Uterus (tissue), 4 donors: Measurements from ENCODE around the gene TNFRSF9. TPM values are rescaled to one million over a fixed set of nuclear protein-coding genes. Genes with fewer than 3 reads are reported as not detected.

Source experiments
- DNase-seq, 2 donors: peaks; one replicate each; pipeline ENCODE4 v3.0.0-alpha.2; 2019 to 2020
- H3K27ac ChIP-seq, 2 donors: fragments of 200-600 bp; sonication (generic); 1 replicate in 1 of 2; 2 replicates in 1 of 2; pipeline ENCODE4 v1.5.1; 2016 to 2018
- H3K27me3 ChIP-seq, 2 donors: fragments of 200-600 bp; sonication (generic); one replicate each; pipeline ENCODE4 v1.5.1; 2018 to 2019; ENCODE audit warnings: control low read depth in 1 of 2
- H3K36me3 ChIP-seq, 2 donors: fragments of 200-600 bp; sonication (generic); one replicate each; pipeline ENCODE4 v1.5.1; 2019; ENCODE audit warnings: control low read depth in 1 of 2
- H3K4me1 ChIP-seq, 2 donors: fragments of 200-600 bp; sonication (generic); one replicate each; pipeline ENCODE4 v1.5.1; 2018 to 2019; ENCODE audit warnings: control low read depth in 1 of 2
- H3K4me3 ChIP-seq, 2 donors: fragments of 200-600 bp; sonication (generic); 1 replicate in 1 of 2; 2 replicates in 1 of 2; pipeline ENCODE4 v1.5.1; 2018 to 2019; ENCODE audit warnings: mild to moderate bottlenecking in 1 of 2
- H3K9me3 ChIP-seq, 2 donors: fragments of 200-600 bp; sonication (generic); one replicate each; pipeline ENCODE4 v1.5.1; 2019; ENCODE audit warnings: control low read depth in 1 of 2
- POLR2A ChIP-seq, 2 donors: fragments of 450-650 bp; IDR thresholded peaks; one replicate each; pipeline ENCODE4 v1.6.1; 2016; ENCODE audit warnings: antibody characterized with exemption in 2 of 2, mild to moderate bottlenecking in 1 of 2, moderate library complexity in 1 of 2
- intact Hi-C: fragments of 100-400 bp; cut with DNase I; formaldehyde crosslinking; loops from one replicate; pipeline ENCODE4 v1.15.1; 2023; ENCODE audit warnings: low total_unique reads
- total RNA-seq, 4 donors: library from RNA; depleted of rRNA in 3 of 4; stranded (reverse); fragments of >200 nt in 3 of 4; gene quantifications; one replicate each; pipeline versions ENCODE4 v1.1.0 to v1.2.4, GENCODE V29; 2014 to 2023
- TF ChIP-seq, protein P1 (sequence below), 4 experiments: fragments of 200-600 bp in 2 of 4; fragments of 450-650 bp in 2 of 4; sonication (generic) in 2 of 4; IDR thresholded peaks; one replicate each; pipeline ENCODE4 v1.5.1; 2016 to 2019; ENCODE audit warnings: antibody characterized with exemption in 4 of 4, mild to moderate bottlenecking in 2 of 4, moderate library complexity in 1 of 4
- donor health status: DM: yes; HTN: yes; CAD: no.

TNFRSF9 gene
- total RNA-seq, 4 donors from 2014 or later: not detected

DNA sequence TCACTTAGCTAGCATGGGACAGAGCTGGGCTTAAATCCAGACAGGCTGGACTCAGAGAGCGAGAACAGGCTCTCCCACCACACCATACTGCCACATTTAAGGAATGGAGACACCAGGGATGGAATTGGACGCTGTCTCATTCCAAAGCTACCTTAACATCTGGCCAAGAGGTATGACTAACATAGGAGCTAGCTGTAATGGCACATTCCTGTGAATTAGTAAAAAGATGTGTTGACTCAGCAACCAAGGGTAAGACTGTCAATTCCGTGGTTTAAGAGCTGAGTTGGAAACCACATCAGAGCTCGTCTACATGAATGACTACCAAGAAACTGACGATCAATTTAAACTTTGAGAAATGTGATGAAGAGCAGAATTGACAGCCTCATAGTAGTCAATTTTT is 8.3 kb upstream of the TNFRSF9 start:
- intact Hi-C loops: no loop called here
- DNase-seq: no peak
- no peaks in the 10 kb centered on the region for H3K4me1 ChIP-seq
- no peaks in the 10 kb centered on the region for H3K9me3 ChIP-seq
- TF ChIP-seq, protein P1, sequence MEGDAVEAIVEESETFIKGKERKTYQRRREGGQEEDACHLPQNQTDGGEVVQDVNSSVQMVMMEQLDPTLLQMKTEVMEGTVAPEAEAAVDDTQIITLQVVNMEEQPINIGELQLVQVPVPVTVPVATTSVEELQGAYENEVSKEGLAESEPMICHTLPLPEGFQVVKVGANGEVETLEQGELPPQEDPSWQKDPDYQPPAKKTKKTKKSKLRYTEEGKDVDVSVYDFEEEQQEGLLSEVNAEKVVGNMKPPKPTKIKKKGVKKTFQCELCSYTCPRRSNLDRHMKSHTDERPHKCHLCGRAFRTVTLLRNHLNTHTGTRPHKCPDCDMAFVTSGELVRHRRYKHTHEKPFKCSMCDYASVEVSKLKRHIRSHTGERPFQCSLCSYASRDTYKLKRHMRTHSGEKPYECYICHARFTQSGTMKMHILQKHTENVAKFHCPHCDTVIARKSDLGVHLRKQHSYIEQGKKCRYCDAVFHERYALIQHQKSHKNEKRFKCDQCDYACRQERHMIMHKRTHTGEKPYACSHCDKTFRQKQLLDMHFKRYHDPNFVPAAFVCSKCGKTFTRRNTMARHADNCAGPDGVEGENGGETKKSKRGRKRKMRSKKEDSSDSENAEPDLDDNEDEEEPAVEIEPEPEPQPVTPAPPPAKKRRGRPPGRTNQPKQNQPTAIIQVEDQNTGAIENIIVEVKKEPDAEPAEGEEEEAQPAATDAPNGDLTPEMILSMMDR (IDR thresholded peaks at IDR 0.05): no peak
- no peak for TF ChIP-seq POLR2A (IDR thresholded peaks at IDR 0.05)
- no peaks in the 10 kb centered on the region for H3K36me3 ChIP-seq
- H3K4me3 ChIP-seq: no peak overlapping the region
- H3K27ac ChIP-seq: no peak overlapping the region
- no peaks in the 10 kb centered on the region for H3K27me3 ChIP-seq

DNA sequence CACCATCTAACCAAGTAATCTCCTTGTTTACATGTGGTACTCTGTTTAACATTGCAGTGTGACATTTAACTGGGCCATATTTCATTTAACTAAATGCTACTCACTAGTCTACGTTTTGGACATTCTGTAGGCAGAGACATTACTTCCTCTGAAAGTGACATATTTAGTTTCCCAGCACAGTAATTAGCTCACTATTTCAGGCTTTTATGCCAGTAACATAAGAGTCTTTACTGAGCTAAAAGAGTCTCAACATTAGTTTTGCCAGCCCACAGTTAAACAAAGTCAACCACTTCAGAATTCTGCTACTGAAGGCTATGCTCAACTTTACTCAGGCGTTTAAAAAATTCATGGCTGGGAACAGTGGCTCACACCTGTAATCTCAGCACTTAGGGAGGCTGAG is 2.6 kb upstream of the TNFRSF9 start:
- Histone ChIP-seq H3K27ac (no peak overlapping the region), H3K9me3 (no peaks in the 10 kb centered on the region), H3K36me3 (no peaks in the 10 kb centered on the region), H3K4me3 (no peak overlapping the region), H3K4me1 (no peaks in the 10 kb centered on the region), H3K27me3 (no peaks in the 10 kb centered on the region)
- intact Hi-C loops: no loop called here
- DNase-seq: no peak
- TF ChIP-seq, protein P1 (IDR thresholded peaks at IDR 0.05): no peak
- no peak for TF ChIP-seq POLR2A (IDR thresholded peaks at IDR 0.05)

DNA sequence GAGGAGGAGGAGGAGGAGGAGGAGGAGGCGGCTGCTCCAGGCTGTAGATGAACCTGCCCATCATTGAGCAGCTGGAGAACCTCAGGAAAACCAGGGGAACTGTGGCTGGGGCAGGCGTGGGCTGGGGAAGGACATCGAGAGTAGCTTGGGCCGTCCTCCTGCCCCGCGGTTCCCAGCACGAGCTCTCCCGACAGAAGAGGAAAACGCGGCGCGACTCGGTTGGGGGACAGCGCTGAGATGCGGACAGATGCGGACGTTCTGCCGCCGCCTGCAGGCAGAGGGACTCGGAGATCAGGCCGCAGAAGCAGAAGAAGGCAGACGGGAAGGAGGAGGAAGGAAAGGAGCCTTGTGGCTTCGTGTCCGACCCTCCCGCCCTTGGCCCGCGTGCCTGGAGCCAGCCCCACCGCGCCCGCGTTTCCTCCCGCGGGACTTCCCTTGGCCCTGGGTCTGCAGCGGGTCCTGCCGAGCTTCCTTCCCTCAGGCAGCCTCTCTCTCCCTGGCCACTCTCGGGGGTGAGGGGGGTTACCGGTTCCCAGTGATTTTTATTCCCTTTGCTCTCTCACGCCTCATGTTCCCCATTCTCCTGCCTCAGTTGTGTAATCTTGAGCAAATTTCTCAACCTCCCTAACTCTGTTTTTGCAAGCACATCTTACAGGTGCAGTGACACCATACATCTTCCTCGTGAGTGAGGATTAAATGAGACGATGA is 1.7 kb upstream of the TNFRSF9 start:
- no peaks in the 10 kb centered on the region for H3K27me3 ChIP-seq
- H3K9me3 ChIP-seq: no peaks in the 10 kb centered on the region
- H3K27ac ChIP-seq: peak overlapping the region; percentile 40
- no peaks in the 10 kb centered on the region for H3K36me3 ChIP-seq
- TF ChIP-seq POLR2A (IDR thresholded peaks at IDR 0.05): no peak
- TF ChIP-seq, protein P1 (IDR thresholded peaks at IDR 0.05): peak in 3 of 4 experiments; percentile 16 to 42 (median 24)
- peak; percentile 43 to 54 for DNase-seq
- peak overlapping the region; percentile 20 to 32 for H3K4me3 ChIP-seq
- no peaks in the 10 kb centered on the region for H3K4me1 ChIP-seq
- intact Hi-C loops: no loop called here

DNA sequence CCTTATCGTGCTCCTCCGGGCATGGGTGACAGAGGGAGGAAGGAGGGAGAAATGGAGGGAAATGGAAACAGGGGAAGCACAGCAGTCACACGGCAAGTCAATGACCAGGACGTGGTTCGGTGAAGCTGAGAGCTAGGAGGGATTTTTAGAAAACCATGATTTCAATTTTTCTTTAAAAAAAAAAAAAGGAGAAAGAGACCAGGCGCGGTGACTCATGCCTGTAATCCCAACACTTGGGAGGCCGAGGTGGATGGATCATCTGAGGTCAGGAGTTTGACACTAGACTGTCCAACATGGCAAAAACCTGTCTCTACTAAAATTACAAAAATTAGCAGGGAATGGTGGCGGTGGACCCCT is 776 bp upstream of the TNFRSF9 start:
- no peaks in the 10 kb centered on the region for H3K36me3 ChIP-seq
- no peaks in the 10 kb centered on the region for H3K4me1 ChIP-seq
- H3K27me3 ChIP-seq: peaks cover 0 to 5% of the 10 kb centered on the region in 2 donors
- H3K27ac ChIP-seq: no peak overlapping the region
- TF ChIP-seq, protein P1 (IDR thresholded peaks at IDR 0.05): no peak
- TF ChIP-seq POLR2A (IDR thresholded peaks at IDR 0.05): no peak
- no peak for DNase-seq
- H3K9me3 ChIP-seq: no peaks in the 10 kb centered on the region
- H3K4me3 ChIP-seq: no peak overlapping the region
- intact Hi-C loops: no loop called here

DNA sequence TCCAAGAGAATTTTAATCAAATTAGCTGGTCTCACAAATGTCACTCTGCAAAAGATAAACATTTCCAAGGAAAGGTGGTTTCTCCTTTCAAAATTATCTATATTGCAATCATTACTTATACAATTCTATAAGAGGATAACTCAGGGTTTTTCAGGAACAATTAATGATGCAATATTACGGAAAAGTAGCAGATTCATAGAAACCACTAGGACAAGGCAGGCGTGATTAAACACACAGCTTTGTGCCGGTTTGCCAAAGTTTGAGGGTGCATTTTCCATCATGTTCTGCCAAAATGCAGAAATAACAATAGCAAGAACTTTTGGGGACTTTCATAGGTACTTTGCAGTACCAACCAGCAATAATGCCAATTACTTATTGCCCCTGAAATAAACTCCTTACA is 605 bp downstream of the TNFRSF9 start:
- no peak overlapping the region for H3K27ac ChIP-seq
- no peak overlapping the region for H3K4me3 ChIP-seq
- H3K36me3 ChIP-seq: no peaks in the 10 kb centered on the region
- TF ChIP-seq POLR2A (IDR thresholded peaks at IDR 0.05): no peak
- TF ChIP-seq, protein P1 (IDR thresholded peaks at IDR 0.05): no peak
- no peak for DNase-seq
- peaks cover 0 to 6% of the 10 kb centered on the region in 2 donors for H3K27me3 ChIP-seq
- H3K9me3 ChIP-seq: no peaks in the 10 kb centered on the region
- intact Hi-C loops: no loop called here
- no peaks in the 10 kb centered on the region for H3K4me1 ChIP-seq
